GM19238 (cell line): ENCODE results near the gene RUFY2.
"Not testable (repeated sequence)": the region's sequence is repeated elsewhere in the genome, so short reads cannot be mapped to it uniquely, and the experiment has no call there.

Experiments used
- DNase-seq: peaks from one replicate; pipeline ENCODE4 v3.0.0; 2011; ENCODE audit warnings: low spot score; ENCODE audit not compliant: insufficient read length

Gene RUFY2

GRCh38 chr10:68327889-68328786, 78.9 kb downstream of the RUFY2 start:
- DNase-seq = no peak

GRCh38 chr10:68324396-68324795, 82.7 kb downstream of the RUFY2 start:
- DNase-seq = not testable (repeated sequence)

GRCh38 chr10:68318331-68319059, 88.6 kb downstream of the RUFY2 start:
- no peak for DNase-seq

GRCh38 chr10:68315582-68315981, 91.5 kb downstream of the RUFY2 start:
- DNase-seq = no peak

GRCh38 chr10:68314930-68315329, 92.1 kb downstream of the RUFY2 start:
- DNase-seq = not testable (repeated sequence)

GRCh38 chr10:68310531-68310930, 96.5 kb downstream of the RUFY2 start:
- no peak for DNase-seq

GRCh38 chr10:68305854-68306253, 101.2 kb downstream of the RUFY2 start:
- no peak for DNase-seq

- no peak for DNase-seq
These were observed 103.1 kb downstream of the RUFY2 start for GRCh38 chr10:68303849-68304412.

GRCh38 chr10:68302871-68303270, 104.2 kb downstream of the RUFY2 start:
- DNase-seq = no peak

- DNase-seq = no peak
These were observed 104.6 kb downstream of the RUFY2 start for GRCh38 chr10:68302503-68302823.

- DNase-seq = no peak
These were observed 105.1 kb downstream of the RUFY2 start for GRCh38 chr10:68301790-68302502.

GRCh38 chr10:68301301-68301700, 105.8 kb downstream of the RUFY2 start:
- DNase-seq = no peak

- no peak for DNase-seq
These were observed 110.0 kb downstream of the RUFY2 start for GRCh38 chr10:68296843-68297663.
